Epithelial cell of proximal tubule (primary cell): ENCODE measurements around the gene KLHDC2. TPM values are rescaled to one million over a fixed set of nuclear protein-coding genes. Genes with fewer than 3 reads are reported as not detected.
A peak's percentile ranks its signal among the peaks of the same experiment; 100 is the strongest.
"Not testable (repeated sequence)": the region's sequence is repeated elsewhere in the genome, so short reads cannot be mapped to it uniquely, and the experiment has no call there.

Source experiments
- DNase-seq: peaks from one replicate; pipeline ENCODE4 v3.0.0-alpha.2; 2011; ENCODE audit warnings: low read depth
- H3K4me3 ChIP-seq: 2 replicates; pipeline ENCODE4 v1.5.1; 2011; ENCODE audit warnings: low read depth, mild to moderate bottlenecking, low read length
- total RNA-seq: library from RNA; depleted of rRNA; stranded (reverse); fragments of >200 nt; gene quantifications from 2 replicates; pipeline ENCODE4 v1.2.3, GENCODE V29; 2015
- TF ChIP-seq, protein P1 (sequence below): conservative IDR thresholded peaks from 2 replicates; pipeline ENCODE4 v1.5.1; 2012; ENCODE audit warnings: low read depth, mild to moderate bottlenecking, low read length

The KLHDC2 gene
- total RNA-seq, 1 donor from 2014 or later = 24.0 TPM

DNA sequence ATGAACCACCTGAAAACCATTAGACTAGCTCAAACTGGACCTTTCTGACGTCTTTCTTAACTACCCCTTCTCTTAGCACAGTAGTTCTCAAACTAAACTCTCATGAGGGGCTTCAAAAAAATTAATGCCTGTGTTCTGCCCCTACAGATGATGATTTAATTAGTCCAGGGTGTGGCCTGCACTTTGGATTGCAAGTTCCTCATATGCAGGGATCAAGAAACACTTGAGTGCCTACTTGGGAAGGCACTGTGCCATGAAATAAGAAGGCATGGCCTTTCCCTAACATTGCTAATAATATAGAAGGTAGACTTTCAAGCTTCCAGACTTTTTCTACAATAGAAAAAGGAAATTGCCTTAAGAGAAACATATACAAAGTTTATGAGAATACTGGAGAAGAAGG, 22.8 kb upstream of the KLHDC2 start:
- no peak for DNase-seq
- TF ChIP-seq, protein P1, sequence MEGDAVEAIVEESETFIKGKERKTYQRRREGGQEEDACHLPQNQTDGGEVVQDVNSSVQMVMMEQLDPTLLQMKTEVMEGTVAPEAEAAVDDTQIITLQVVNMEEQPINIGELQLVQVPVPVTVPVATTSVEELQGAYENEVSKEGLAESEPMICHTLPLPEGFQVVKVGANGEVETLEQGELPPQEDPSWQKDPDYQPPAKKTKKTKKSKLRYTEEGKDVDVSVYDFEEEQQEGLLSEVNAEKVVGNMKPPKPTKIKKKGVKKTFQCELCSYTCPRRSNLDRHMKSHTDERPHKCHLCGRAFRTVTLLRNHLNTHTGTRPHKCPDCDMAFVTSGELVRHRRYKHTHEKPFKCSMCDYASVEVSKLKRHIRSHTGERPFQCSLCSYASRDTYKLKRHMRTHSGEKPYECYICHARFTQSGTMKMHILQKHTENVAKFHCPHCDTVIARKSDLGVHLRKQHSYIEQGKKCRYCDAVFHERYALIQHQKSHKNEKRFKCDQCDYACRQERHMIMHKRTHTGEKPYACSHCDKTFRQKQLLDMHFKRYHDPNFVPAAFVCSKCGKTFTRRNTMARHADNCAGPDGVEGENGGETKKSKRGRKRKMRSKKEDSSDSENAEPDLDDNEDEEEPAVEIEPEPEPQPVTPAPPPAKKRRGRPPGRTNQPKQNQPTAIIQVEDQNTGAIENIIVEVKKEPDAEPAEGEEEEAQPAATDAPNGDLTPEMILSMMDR = no peak
- no peak overlapping the region for H3K4me3 ChIP-seq

DNA sequence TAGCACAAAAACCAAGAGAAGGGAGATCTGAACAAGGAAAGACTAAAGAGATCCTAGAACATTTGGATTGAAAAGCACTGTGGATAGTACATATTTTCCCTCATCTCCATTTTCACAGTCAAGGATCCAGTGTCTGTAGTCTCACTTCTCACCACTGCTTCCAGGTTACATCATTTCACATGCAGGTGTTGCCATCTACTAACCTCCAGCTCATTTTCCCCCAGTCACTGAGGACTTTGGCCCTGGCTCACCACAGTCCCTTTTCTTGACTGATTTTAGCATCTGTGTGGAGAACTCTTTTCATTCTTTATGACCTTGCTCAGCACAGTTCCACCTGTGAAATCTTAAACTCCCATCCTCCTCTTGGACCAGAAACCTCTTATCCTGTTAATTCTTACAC, 21.5 kb upstream of the KLHDC2 start:
- not testable (repeated sequence) for DNase-seq, H3K4me3 ChIP-seq

DNA sequence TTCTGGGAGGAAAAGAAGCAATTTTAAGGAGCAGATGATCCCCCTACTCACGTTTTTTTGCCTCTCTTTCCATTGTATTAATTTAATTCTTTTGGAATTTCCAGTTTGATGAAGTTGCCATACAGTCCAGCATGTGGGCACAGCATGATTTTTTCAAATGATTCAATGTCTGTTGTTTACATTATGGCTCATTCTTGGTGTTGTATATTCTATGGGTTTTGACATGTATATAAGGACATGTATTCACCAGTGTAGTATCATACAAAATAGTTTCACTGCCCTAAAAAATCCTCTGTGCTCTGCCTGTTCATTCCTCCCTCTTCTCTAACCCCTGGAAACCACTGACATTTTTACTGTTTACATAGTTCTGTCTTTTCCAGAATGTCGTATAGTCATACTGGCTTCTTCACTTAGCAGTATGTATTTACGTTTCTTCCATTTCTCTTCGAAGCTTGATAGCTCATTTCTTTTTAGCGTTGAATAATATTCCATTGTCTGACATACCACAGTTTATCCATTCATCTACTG, 13.3 kb upstream of the KLHDC2 start:
- TF ChIP-seq, protein P1 = no peak
- no peak for DNase-seq
- no peak overlapping the region for H3K4me3 ChIP-seq

DNA sequence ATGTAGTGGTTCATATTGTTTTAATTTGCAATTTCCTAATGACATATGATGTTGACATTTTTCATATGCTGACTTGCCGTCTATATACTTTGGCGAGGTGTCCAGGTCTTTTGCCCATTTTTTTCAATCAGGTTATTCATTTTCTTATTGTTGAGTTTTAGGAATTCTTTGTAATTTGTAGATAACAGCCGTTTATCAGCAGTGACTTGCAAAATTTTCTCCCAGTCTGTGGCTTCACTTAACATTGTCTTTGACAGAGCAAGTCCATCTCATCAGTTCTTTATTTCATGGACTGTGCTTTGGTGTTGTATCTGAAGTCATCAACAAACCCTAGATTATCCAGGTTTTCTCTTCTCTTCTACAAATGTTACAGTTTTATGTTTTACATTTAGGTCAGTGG, 12.6 kb upstream of the KLHDC2 start:
- no peak overlapping the region for H3K4me3 ChIP-seq

DNA sequence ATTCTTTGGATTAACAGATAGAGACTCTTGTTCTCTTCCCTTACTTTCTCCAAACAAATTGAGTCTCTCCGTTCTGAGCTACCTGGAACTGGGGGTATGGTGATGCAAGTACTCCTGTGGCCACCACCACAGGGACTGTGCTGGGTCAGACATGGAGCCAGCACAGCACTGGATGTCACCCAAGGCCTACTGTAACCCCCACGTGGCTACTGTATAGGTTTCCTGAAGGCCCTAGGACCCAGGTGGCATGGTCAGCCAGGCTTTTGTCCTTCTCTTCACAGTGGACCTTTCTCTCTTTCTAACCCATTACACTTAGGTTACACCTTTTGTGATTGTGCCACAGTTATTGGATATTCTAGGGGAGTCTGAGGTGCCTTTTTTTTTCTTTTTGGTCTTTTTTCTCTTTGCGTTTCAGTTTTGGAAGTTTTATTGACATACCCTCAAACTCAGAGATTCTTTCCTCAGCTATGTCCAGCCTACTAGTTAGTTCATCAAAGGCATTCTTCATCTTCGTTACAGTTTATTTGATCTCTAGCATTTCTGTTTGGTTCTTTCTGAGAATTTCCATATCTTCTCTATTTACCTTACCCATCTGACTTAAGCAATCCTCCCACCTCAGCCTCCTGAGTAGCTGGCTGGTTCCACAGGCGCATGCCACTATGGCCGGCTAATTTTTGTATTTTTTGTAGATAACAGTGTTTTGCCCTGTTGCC, 6.0 kb upstream of the KLHDC2 start:
- TF ChIP-seq, protein P1 = no peak
- no peak for DNase-seq
- no peak overlapping the region for H3K4me3 ChIP-seq

More for the DNA sequence above, 12.6 kb upstream of the KLHDC2 start:
- TF ChIP-seq, protein P1 = no peak
- no peak for DNase-seq

DNA sequence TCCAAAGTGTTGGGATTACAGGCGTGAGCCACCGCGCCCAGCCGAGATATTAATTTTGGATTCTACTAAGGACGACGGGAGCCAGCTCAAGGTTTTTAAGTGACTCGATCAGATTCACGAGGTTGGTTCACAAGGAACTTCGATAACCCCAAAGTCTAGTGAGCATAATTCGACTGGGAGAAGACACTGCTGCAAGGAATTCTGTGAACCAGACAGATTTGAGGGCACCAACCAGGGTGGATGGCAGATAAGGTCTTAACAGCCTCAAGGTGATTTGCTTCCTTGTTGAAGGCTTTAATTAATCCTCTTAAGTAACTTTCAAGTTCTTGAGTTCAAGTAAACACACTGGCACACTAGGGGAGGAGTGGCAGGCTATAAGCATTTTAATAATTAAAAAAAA, 1.1 kb upstream of the KLHDC2 start:
- H3K4me3 ChIP-seq = peak overlapping the region; percentile 97
- DNase-seq = no peak
- TF ChIP-seq, protein P1 = no peak

DNA sequence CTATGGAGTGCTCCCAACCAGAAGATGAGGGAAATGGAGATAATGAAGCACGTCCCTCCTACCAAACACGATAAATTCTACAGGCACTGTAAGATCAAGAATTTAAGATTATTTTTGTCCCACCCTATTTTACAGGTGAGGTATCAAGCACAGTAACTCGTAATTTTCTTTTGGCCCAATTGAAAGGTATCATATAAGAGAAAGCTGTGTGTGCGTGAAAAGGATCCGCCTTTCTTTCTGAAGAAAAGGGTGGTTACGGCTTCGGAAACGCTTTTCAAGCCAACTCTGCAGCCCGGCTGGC, 733 bp upstream of the KLHDC2 start:
- DNase-seq = no peak
- H3K4me3 ChIP-seq = peak overlapping the region; percentile 97
- TF ChIP-seq, protein P1 = no peak
